Forelimb muscle (tissue), 1 donor: ENCODE data around the gene MAPK9. TPM values are rescaled to one million over a fixed set of nuclear protein-coding genes. Genes with fewer than 3 reads are reported as not detected.

Experiments used
- DNase-seq: peaks from one replicate; pipeline ENCODE4 v3.0.0-alpha.2; 2013; ENCODE audit warnings: low read depth
- polyA plus RNA-seq: library from polyadenylated mRNA; unstranded; fragments of 120-200 nt; gene quantifications from one replicate; pipeline ENCODE4 v1.2.1, GENCODE V29; 2013; ENCODE audit not compliant: insufficient read length

MAPK9 gene
- polyA plus RNA-seq, 1 donor, result 31.0 TPM

GRCh38 chr5:180205916-180206315 is 86.0 kb downstream of the MAPK9 start:
- no peak for DNase-seq

- no peak for DNase-seq
Observed at GRCh38 chr5:180204276-180204819, 87.5 kb downstream of the MAPK9 start.

GRCh38 chr5:180202939-180203573 is 88.8 kb downstream of the MAPK9 start:
- DNase-seq, result no peak

GRCh38 chr5:180201051-180201987 is 90.6 kb downstream of the MAPK9 start:
- no peak for DNase-seq

- DNase-seq, result no peak
Observed at GRCh38 chr5:180199390-180199789, 92.5 kb downstream of the MAPK9 start.

- no peak for DNase-seq
Observed at GRCh38 chr5:180198208-180198607, 93.7 kb downstream of the MAPK9 start.

- DNase-seq, result no peak
Observed at GRCh38 chr5:180197016-180197702, 94.7 kb downstream of the MAPK9 start.

- no peak for DNase-seq
Observed at GRCh38 chr5:180194410-180195345, 97.2 kb downstream of the MAPK9 start.

GRCh38 chr5:180193749-180194375 is 98.0 kb downstream of the MAPK9 start:
- DNase-seq, result no peak

GRCh38 chr5:180191716-180192115 is 100.2 kb downstream of the MAPK9 start:
- no peak for DNase-seq

GRCh38 chr5:180187767-180188166 is 104.1 kb downstream of the MAPK9 start:
- DNase-seq, result no peak

Other genes with a start within 250 kb of the MAPK9 start
- gene RNF130, start 220.3 kb downstream of the MAPK9 start, polyA plus RNA-seq, result 36.5 TPM
- gene RASGEF1C, start 82.9 kb downstream of the MAPK9 start, polyA plus RNA-seq, result 3.5 TPM
- 8.6 TPM for gene GFPT2, start 61.3 kb upstream of the MAPK9 start, polyA plus RNA-seq
- gene CNOT6, start 202.3 kb upstream of the MAPK9 start, polyA plus RNA-seq, result 23.0 TPM